NCI-H1417 (cell line): ENCODE data around the gene LMTK3.
"Not testable (repeated sequence)": the region's sequence is repeated elsewhere in the genome, so short reads cannot be mapped to it uniquely, and the experiment has no call there.

Experiments used
- DNase-seq, 3 experiments: peaks; one replicate each; lab custom pipeline; 2025; lab: John Stamatoyannopoulos, UW

LMTK3 gene

DNA sequence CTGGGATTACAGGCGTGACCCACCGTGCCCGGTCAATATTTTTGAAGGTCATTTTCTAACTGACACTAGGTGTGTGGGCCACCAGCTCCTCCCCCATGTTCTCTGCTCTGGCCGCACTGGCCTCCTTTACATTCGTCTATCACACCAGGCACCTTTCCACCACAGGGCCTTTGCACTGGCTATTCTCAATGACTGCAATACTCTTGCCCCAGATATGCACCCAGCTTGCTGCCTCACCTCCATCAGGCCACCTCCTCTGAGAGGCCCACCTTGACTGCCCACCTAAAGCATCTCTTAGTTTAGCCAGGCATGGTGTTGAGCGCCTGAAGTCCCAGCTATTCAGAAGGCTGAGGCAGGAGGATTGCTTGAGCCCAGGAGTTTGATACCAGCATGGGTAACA lies 30.2 kb upstream of the LMTK3 start:
- no peak for DNase-seq

DNA sequence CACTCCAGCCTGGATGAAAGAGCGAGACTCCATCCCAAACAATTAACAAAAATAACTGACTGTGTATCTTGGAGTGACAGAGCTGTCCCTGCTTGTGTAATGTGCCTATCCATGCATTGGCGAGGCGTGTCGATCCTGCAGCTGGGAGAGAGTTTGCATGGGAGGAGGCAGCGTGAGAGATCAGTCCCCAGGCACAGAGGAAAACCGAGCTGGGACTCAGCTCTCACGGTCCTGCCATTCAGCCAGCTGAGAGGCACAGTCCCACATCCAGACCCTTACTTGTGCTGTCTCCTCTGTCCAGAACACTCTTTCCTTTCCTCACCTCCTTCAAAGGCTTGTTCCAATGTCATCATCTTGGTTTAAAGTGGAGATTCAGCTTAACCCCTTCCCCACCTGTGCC lies 28.5 kb upstream of the LMTK3 start:
- DNase-seq = peak; percentile 53 to 68 (median 63)

DNA sequence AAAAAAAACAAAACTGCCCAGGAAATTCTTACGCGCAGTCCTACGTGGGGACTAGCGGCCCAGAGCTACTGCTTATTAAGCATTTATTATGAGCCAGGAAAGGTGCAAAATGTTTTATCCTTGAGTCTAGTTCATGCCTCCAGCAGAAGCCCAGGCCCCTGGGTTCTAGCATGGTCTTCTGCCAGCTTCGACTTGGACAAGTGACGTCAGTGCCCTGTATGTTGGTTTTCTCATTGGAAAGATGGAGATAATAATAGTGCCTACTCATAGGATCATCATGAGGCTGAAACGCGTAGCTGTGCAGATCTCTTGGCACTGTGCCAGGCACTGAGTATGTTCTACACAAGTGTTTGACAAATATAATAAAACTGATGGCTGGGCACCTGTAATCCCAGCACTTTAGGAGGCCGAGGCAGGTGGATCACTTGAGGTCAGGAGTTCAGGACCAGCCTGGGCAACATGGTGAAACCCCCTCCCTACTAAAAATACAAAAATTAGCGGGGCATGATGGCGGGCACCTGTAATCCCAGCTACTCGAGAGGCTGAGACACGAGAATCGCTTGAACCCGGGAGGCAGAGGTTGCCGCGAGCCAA lies 28.0 kb upstream of the LMTK3 start:
- peak; percentile 83 to 98 (median 97) for DNase-seq

DNA sequence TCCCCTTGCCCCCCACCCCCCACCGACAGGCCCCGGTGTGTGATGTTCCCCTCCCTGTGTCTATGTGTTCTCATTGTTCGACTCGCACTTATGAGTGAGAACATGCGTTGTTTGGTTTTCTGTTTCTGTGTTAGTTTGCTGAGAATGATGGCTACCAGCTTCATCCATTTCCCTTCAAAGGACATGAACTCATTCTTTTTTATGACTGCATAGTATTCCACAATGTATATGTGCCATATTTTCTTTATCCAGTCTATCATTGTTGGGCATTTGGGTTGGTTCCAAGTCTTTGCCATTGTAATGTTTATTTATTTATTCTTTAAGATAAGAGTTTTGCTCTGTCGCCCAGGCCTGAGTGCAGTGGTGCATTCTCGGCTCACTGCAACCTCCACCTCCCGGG lies 26.4 kb upstream of the LMTK3 start:
- not testable (repeated sequence) for DNase-seq

DNA sequence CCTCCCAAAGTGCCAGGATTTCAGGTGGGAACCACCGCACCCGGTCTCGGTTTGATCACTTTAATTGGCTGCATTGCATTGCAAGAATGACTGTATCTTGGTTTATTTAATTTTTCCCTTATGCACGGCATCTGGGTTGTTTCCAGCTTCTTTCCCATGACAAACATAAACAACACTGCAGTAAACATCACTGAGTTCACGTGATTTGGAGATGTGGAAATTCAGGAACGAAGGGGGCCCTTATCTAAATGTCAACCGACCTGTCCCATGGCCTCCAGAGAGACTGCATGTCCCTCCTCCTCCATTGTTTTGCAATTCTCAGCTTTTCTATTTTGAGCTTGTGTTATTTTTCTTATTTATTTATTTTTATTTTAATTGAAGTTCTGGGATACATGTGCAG lies 25.9 kb upstream of the LMTK3 start:
- DNase-seq = no peak

DNA sequence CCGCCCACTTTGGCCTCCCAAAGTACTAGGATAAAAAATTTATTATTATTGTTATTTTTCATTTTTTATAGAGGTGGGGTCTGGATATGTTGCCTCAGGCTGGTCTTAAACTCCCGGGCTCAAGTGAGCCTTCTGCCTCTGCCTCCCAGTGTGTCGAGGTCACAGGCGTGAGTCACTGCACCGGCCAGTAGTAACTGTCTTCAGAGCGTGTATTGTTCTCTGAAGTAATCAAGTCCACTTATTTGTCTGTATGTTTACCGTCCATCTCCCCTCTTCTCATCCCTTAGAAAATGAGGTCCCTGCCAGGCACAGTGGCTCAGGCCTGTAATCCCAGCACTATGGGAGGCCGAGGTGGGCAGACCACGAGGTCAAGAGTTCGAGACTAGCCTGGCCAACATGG lies 22.1 kb upstream of the LMTK3 start:
- DNase-seq = no peak

DNA sequence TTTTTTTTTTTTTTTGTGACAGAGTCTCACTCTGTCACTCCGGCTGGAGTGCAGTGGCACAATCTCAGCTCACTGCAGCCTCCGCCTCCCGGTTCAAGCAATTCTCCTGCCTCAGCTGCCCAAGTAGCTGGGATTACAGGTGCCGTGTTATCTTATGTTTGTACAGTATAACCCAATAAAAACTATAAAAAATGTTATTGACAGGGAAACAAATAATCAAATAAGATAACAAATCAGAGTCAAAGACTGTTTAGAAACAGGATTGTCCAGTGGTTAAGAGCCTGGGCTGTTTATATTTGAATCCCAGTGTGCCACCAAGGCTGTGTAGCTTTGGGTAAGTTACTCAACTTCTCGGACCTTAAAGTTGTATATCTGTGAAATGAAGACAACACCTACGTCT lies 19.1 kb upstream of the LMTK3 start:
- DNase-seq = no peak

DNA sequence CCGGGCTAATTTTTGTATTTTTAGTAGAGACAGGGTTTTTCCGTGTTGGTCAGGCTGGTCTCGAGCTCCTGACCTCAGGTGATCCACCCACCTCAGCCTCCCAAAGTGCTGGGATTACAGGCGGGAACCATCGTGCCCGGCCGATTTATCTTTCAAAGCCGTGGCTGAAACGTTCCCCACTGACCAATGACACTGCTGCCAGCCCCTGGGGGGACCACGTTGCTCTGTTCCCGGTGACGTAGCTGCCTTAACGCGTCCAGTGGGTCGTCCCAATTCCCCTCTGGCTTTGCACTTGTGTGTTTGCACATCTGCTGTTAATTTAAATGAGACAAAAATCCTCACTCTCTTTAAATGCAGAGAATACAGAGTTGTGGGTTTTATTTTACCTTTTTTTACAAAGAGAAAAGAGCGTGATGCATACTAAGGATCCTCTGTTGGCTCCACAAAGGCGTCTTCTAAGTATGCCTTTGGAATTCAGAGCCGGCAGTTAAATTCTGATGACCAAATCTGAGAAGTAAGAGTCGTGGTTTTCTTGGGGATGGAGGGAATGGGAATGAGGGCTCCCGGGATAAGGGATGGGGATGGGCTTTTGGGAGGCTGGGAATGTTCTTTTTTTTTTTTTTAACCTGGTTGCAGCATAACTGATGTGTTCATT lies 18.6 kb upstream of the LMTK3 start:
- DNase-seq = no peak

DNA sequence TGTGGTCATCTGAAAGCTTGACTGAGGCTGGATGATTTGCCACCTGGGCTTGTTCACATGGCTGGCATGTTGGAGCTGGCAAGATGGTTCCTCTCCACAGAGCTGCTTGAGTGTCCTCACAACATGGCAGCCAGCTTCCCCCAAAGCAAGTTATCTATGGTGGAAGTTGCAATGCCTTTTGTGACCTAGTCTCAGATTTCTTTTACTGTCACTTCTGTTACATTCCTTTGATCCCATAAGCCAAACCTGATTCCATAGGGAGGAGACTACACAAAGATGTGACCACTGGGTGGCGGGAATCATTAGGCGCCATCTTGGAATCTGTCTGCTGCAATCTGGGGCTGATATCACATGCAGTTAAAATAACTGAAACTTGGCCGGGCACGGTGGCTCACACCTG lies 17.5 kb upstream of the LMTK3 start:
- no peak for DNase-seq

DNA sequence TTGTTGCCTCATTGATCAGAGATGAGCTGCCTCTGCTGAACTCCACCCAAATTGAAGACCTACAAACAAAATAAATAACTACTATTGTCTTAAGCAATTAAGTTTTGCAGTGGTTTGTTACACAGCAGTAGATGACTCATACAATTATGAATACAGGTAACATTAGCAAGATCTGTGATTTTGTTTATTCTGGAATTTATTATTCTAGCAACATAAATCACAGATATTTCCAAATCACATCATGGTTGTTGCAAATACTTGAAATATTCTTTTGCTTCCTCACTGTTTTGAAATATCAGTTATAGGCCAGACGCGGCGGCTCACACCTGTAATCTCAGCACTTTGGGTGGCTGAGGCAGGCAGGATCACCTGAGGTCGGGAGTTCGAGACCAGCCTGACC lies 13.1 kb upstream of the LMTK3 start:
- no peak for DNase-seq

DNA sequence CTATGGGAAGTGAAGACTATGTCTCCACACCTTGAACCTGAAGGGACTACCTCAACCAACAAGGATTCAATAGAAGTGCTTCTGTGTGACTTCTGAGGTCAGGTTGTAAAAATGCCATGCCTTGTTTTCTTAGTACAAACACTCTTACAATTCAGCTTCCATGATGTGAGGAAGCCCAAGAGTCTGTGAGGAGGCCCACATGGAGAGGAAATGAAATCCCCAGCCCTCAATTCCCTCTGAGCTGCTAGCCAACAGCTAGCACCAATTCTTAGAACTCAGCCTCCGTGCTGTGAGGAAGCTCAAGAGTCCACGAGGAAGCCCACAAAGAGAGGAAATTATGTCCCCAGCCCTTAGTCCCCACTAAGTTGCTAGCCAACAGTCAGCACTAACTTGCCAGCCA lies 12.6 kb upstream of the LMTK3 start:
- no peak for DNase-seq

DNA sequence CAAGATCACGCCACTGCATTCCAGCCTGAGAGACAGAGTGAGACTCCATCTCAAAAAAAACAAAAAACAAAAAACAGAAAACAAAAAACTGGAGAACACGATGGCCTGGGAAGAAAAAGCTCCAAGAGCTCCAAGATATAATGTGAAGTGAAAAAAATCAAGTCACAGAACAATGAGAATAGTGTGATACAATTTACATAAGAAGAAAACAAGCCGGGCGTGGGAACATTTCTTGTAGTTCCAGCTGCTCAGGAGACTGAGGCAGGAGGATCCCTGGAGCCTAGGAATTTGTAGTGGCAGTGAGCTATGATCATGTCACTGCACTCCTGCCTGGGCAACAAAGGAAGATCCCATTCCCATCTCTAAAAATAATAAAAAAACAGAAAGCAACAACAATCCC lies 8.5 kb upstream of the LMTK3 start:
- no peak for DNase-seq

DNA sequence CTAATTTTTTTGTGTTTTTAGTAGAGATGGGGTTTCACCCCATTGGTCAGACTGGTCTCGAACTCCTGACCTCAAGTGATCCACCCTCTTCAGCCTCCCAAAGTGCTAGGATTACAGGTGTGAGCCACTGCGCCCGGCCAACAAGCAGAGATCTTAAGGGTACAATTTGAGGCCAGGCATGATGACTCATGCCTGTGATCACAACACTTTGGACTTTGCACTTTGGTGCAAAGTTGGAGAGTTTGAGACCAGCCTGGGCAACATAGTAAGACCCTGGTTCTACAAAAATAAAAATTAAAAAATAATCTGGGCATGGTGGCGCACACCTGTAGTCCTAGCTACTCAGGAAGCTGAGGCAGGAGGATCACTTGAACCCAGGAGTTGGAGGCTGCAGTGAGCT lies 7.8 kb upstream of the LMTK3 start:
- DNase-seq = not testable (repeated sequence)

DNA sequence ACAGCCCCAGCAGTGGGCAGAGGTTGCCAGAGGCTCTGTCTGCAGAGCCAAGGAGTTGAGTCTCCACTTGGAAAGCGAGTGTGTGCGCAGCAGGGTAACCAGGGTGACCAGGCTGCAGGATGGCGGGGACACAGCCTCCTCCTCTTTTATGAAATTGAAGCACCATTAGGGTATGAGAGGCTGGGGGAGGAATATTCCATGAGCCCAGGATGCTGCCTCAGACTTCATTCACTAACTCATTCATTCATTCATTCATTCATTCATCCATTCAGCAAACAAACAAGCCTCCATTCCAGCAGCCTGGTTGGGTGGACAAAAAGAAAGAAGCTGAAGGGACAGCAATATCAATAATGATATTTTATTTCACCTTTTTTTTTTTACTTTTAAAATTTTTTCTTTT lies 6.6 kb upstream of the LMTK3 start:
- peak in 1 of 3 experiments; percentile 47 for DNase-seq

DNA sequence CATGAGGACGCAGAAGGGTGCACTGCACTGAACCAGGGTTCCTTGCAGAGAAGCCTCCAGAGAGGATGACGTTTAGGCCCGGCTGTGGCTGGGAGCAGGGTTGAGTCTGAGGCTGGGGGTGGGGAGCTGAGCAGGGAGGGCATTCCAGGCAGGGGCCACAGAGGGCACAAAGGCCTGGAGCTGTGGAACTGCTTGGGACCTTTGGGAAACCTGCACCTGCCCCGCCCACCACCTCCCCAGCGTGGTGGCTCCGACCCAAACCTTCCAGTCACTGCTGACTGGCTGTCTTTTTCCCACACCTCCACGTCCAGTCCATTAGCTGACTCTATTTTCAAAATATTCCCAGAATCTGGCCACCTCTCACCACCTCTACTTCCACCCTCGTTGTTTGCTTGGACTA lies 4.9 kb upstream of the LMTK3 start:
- no peak for DNase-seq

DNA sequence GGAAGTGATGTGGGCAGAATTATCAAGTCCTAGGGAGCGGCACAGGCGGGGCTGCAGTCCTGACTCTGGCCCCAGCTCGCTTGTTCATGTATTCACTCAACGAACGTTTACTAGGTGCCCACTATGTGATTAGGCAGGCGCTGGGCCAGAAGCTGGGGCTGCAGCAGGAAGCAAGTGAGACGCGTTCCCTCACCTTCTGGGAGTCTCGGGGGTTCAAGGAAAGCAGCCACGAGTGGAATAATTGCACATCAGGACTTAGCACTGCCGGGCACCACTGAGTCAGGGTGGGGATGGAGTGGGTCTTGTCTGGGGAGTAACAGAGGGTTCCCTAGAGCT lies 2.5 kb upstream of the LMTK3 start:
- no peak for DNase-seq

DNA sequence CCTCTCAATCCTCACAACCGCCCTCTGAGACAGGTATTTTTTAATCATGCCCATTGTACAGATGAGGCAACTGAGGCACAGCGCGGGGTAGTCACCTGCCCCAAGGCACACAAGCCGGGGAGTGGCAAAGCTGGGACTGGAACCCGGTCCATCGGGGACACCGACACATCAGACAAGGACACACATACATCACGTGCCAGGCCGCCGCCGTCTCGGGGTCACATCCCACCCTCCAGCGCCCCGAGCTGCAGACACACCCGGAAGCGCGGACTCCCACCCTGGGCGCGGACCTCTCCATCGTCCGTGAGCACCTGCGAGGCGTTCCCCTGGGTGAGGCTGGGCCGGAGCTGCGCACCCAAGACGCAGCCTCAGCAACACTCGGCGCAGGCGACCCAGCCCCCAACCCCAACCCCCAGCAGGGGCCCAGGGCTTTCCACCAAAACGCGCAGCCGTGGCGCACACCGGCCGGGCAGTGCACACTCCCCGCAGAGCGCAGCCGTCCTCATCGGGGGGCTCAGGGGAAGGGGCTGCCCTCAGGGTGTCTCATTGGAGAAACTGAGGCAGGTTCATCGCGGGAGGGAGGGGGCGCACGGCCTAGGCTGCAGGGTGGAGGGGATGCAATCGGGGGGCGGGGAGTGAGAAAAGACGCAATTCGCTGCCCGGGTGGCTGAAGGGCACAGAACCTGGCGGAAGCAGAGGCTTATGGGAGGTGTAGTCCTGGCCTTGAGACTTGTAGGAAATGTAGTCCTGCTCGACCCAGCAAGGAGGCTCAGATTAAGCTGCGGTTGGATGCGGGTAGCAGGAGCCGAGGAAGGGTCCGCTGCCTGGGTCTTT lies 1.9 kb upstream of the LMTK3 start:
- DNase-seq = peak; percentile 72 to 87 (median 81)

DNA sequence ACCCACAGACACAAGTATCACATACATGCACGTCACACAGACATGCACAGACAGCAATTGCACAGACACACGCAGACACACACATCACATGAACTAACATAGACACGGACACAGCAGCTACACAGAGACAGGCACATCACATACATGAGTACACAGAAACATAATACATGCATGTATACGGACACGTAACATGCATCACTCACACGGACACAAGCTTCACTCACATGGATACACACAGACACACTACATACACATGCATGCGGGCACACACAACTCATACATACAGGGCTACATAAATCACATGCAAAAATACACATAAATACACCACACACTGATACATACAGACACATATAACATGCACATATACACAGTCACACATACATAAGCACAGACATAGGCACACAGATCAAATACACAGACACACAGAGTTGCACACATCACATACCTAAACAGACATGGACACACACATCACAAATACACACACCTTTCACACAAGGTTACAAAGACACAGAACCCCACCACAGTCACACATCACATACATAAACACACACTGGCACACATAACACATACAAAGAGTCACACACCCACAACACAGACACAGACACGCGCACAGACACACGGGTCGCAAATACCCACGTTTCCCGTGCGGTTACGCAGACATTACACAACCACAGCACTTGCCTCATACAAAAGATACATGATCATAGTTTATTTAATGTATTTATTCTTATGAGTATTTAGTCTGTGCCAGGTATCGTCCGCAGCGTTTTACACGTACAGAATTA lies 1.1 kb upstream of the LMTK3 start:
- peak in 1 of 3 experiments; percentile 32 for DNase-seq

DNA sequence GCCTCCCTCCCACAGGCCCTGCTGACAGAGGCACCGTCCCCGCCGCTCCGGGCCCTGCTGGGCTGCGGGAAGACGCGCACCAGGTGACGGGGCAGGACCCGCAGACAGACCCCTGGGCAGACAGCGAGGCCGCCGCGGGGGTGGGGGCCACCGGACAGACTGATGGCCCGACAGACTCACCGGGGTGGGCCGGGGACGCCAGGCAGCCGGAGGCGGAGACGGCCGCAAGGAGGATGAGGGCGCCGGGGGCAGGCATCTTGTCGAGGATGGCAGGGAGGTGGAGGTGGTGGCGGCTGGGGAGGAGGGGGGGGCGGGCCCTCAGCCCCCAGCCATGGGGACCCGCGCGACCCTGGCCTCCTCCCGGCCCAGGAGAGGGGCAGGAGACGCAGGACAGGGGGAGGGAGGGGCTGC lies 309 bp downstream of the LMTK3 start:
- DNase-seq = peak in 1 of 3 experiments; percentile 40

DNA sequence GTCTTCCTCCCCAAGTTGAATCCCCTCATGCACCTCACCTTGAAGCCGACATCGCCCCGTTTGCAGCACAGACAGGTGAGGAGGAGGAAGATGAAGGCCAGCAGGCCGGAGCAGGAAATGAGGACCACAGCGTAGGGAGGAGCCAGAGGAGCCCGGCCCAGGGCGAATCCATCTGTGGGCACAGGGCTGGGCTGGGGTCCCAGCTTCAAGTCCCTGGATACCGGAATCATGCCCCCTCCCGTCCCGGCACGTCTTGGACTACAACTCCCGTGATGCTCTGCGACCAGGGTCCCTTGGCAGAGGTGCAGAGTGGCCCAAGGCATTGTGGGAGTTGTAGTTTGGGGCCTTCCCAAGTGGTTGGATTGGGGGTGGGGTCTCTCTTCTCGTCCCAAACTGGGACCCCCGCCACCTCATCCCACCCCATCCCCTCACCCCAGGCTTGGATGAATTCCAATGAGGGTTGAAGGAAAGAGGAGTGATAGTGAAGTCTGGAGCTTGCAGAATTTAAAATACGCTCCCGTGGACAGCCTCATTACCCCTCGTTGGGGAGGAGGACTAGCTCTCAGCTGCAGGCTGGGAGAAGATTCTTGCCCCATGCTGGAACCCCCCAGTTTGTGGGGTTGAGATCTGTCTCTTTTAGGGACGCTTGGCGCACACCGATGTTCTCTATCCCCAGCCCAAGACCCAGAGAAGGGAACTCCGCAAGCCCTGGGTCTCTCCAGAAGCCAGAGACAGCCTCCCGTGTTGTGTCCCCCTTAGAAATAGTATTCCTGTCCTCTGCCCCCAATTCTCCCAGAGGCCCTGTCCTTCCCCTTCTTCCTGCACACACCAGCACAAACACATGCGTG lies 990 bp downstream of the LMTK3 start:
- peak; percentile 69 to 76 (median 69) for DNase-seq

DNA sequence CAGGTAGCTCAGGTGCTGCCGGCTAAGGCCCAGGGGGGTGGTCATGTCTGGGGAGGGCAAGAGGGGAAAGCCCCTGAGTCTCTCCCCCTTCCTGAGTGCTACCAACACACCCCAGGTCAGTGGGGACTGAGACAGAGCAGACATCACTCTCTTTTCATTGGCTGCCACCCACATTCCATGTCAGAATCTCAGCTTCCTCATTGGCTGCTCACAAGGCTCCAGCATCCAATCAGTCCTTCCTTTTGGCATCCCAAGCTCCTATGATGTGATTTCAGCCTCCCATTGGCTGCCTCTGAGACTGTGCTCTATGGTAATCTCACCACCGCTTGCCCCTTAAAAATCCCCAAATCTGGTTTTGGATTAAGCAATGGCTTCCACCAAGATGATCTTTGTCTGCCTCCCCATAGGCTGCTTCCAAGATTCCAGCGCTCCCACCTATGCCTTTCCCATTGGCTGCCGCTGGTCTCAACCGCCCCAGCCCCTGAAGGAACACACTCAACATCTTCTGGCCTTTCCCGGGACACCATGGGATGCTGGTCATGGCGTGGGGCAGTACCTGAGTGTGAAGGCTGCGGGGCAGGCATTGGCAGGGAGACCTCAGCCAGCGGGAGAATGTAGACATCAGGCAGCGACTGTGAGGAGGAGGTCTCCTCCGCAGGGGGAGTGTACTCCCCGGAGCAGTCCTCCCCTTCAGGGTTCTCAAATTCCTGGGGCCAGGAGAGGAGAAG lies 2.0 kb downstream of the LMTK3 start:
- no peak for DNase-seq
